ENCODE measurements around the gene SLAMF1.

DNA sequence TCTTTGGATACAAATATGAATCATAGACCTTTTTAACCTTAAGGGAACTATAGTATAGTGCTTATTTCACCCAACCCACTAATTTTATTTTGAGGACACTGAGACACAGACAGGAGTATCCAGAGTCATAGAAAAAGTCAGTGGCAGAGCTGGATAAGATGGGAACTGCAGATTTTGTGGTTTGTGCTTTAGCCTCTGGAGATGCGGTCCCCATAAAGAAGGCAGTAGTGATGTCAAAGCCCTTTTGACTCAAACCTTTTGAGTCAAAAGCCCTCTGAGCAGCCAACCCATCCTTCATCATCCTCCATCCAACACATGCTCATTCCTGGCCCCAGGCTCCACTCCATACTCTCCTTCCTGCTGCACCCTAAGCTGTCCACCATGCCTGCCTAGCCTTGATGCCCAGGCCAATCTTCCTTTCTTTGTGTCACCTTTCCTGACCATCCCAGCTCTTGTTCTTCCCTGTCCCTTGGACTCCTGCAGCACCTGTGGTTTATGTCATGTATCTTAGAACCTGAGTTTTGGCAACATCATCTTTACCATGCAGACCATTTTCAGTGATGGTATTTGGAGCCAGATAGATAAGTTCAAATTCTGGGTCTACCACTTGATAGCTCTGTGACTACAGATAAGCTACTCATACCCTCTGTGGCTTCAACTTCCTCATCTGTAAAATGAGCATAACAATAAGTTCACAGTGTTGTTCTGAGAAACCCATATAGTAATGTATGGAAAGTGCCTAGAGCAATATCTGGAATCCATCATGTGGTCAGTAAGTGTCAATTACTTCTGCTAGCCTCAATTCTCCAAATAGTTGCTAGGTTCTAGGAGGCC, 20.1 kb downstream of the SLAMF1 start:
- TF ChIP-seq EZH2 (IDR thresholded peaks at IDR 0.05; ENCODE audit: borderline replicate concordance, low read depth, low read length, poor library complexity, severe bottlenecking): no peak
- TF ChIP-seq, protein P1, sequence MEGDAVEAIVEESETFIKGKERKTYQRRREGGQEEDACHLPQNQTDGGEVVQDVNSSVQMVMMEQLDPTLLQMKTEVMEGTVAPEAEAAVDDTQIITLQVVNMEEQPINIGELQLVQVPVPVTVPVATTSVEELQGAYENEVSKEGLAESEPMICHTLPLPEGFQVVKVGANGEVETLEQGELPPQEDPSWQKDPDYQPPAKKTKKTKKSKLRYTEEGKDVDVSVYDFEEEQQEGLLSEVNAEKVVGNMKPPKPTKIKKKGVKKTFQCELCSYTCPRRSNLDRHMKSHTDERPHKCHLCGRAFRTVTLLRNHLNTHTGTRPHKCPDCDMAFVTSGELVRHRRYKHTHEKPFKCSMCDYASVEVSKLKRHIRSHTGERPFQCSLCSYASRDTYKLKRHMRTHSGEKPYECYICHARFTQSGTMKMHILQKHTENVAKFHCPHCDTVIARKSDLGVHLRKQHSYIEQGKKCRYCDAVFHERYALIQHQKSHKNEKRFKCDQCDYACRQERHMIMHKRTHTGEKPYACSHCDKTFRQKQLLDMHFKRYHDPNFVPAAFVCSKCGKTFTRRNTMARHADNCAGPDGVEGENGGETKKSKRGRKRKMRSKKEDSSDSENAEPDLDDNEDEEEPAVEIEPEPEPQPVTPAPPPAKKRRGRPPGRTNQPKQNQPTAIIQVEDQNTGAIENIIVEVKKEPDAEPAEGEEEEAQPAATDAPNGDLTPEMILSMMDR (conservative IDR thresholded peaks at IDR 0.05; ENCODE audit: low read depth, low read length): no peak

Data from A673 (cell line).